T-cell (primary cell): ENCODE data around the gene STAT6. TPM values are rescaled to one million over a fixed set of nuclear protein-coding genes. Genes with fewer than 3 reads are reported as not detected.
A peak's percentile ranks its signal among the peaks of the same experiment; 100 is the strongest.

Experiments used
- ATAC-seq, 4 experiments: fragments of 200-7000 bp in 3 of 4; fragments of 150-1000 bp in 1 of 4; cut with Tn5 transposase; replicated peaks in 1 of 4; 1 replicate in 3 of 4; 2 replicates in 1 of 4; pipeline ENCODE4 v1.10.0; 2021; ENCODE audit warnings: moderate library complexity in 3 of 4, mild to moderate bottlenecking in 2 of 4, moderate number of reproducible peaks in 1 of 4
- CTCF ChIA-PET, 2 donors: fragments of 300-600 bp; sonication (Branson Sonifier 250); formaldehyde crosslinking; loops; one replicate each; lab custom pipeline; 2022; ENCODE audit warnings: antibody characterized with exemption in 2 of 2; lab: Charles Lee
- POLR2A ChIA-PET, 2 donors: fragments of 300-600 bp; sonication (Branson Sonifier 250); formaldehyde crosslinking; loops; one replicate each; lab custom pipeline; 2022; ENCODE audit warnings: antibody characterized with exemption in 2 of 2; lab: Charles Lee
- DNase-seq, 35 experiments: peaks; one replicate each; pipeline versions ENCODE4 v3.0.0 to v3.0.0-alpha.2; 2013 to 2023
- H3K27ac ChIP-seq: one replicate; pipeline ENCODE4 v1.5.1; 2013; ENCODE audit warnings: low read length
- H3K27me3 ChIP-seq, 2 experiments: replicated peaks in 1 of 2; 1 replicate in 1 of 2; 2 replicates in 1 of 2; pipeline versions ENCODE4 v1.6.1 to v1.7.0; 2013; ENCODE audit warnings: low read length in 1 of 2, mixed read lengths in 1 of 2; ENCODE audit not compliant: control insufficient read depth in 2 of 2, insufficient read depth in 2 of 2; ENCODE audit errors: extremely low read depth in 1 of 2
- H3K36me3 ChIP-seq, 2 donors: 1 replicate in 1 of 2; 2 replicates in 1 of 2; pipeline versions ENCODE4 v1.6.1 to v1.7.0; 2013; ENCODE audit warnings: low read length in 1 of 2; ENCODE audit not compliant: control insufficient read depth in 2 of 2, insufficient read depth in 1 of 2; ENCODE audit errors: extremely low read depth in 1 of 2
- H3K4me1 ChIP-seq, 2 experiments: 1 replicate in 1 of 2; 2 replicates in 1 of 2; pipeline versions ENCODE4 v1.6.1 to v1.7.0; 2013; ENCODE audit warnings: low read length in 2 of 2, mixed read lengths in 1 of 2; ENCODE audit not compliant: insufficient read depth in 2 of 2, control insufficient read depth in 1 of 2; ENCODE audit errors: extremely low read depth in 1 of 2
- H3K4me3 ChIP-seq, 2 donors: 1 replicate in 1 of 2; 2 replicates in 1 of 2; pipeline versions ENCODE4 v1.5.1 to v1.7.0; 2013; ENCODE audit warnings: mild to moderate bottlenecking in 2 of 2, low read length in 1 of 2, moderate library complexity in 1 of 2; ENCODE audit not compliant: control insufficient read depth in 1 of 2; ENCODE audit errors: extremely low read depth in 1 of 2
- H3K9me3 ChIP-seq: 2 replicates; pipeline ENCODE4 v1.7.0; 2013
- H3K27ac Mint-ChIP-seq, 2 donors: one replicate each; pipeline ENCODE4 v1.8.0; 2020 to 2021; ENCODE audit warnings: mild to moderate bottlenecking in 2 of 2, mixed read lengths in 2 of 2
- H3K27me3 Mint-ChIP-seq, 2 donors: one replicate each; pipeline ENCODE4 v1.8.0; 2021 to 2022; ENCODE audit warnings: mixed read lengths in 2 of 2
- H3K36me3 Mint-ChIP-seq: one replicate; pipeline ENCODE4 v1.8.0; 2021; ENCODE audit warnings: mixed read lengths
- H3K4me1 Mint-ChIP-seq, 3 donors: one replicate each; pipeline ENCODE4 v1.8.0; 2020 to 2022; ENCODE audit warnings: mixed read lengths in 3 of 3, mild to moderate bottlenecking in 1 of 3
- H3K4me3 Mint-ChIP-seq, 3 donors: one replicate each; pipeline ENCODE4 v1.8.0; 2020 to 2022; ENCODE audit warnings: mild to moderate bottlenecking in 3 of 3, mixed read lengths in 3 of 3, moderate library complexity in 3 of 3
- H3K9me3 Mint-ChIP-seq, 3 donors: one replicate each; pipeline ENCODE4 v1.8.0; 2020 to 2022; ENCODE audit warnings: mixed read lengths in 3 of 3
- WGBS: methylation state at CpG from one replicate; pipeline ENCODE4 v1.1.5; 2013; ENCODE audit warnings: missing lambda C conversion rate; ENCODE audit not compliant: insufficient coverage; 5-methylcytosine and 5-hydroxymethylcytosine counted together
- total RNA-seq, 35 experiments: library from RNA in 6 of 35; stranded (reverse) in 6 of 35; fragments of 120-200 nt in 1 of 35; gene quantifications; one replicate each; pipeline versions ENCODE4 v1.2.1 to v1.2.4 and lab custom pipeline; 2013 to 2026

Gene STAT6
- total RNA-seq, 5 donors from 2014 or later (not counting 1 experiment from before 2014, with no cell fraction given) = 227 to 348 (median 341) TPM

GRCh38 chr12:57133013-57133569, 21.9 kb upstream of the STAT6 start:
- Mint-ChIP-seq H3K4me3 (no peak overlapping the region), H3K36me3 (no peaks in the 10 kb centered on the region), H3K4me1 (peaks cover 0 to 5% (median 4%) of the 10 kb centered on the region in 3 donors), H3K27me3 (no peaks in the 10 kb centered on the region), H3K27ac (no peak overlapping the region), H3K9me3 (no peaks in the 10 kb centered on the region)
- Histone ChIP-seq H3K9me3 (no peaks in the 10 kb centered on the region), H3K36me3 (no peaks in the 10 kb centered on the region), H3K4me1 (peaks cover 3 to 11% of the 10 kb centered on the region in 2 experiments), H3K27ac (no peak overlapping the region), H3K27me3 (peaks cover 0 to 10% of the 10 kb centered on the region in 2 experiments), H3K4me3 (no peak overlapping the region)
- ChIA-PET CTCF (interaction anchor here in 1 of 2 donors (0.6 kb wide), 1 partner anchor 8 kb away, joined by 4 read pairs; no protein-coding TSS in a partner anchor), POLR2A (no interaction called here)
- WGBS = 67% methylated on average over 2 of the region's 4 CpGs
- DNase-seq = no peak
- ATAC-seq = no peak

GRCh38 chr12:57131896-57132744, 21.0 kb upstream of the STAT6 start:
- Histone ChIP-seq H3K36me3 (no peaks in the 10 kb centered on the region), H3K27ac (no peak overlapping the region), H3K27me3 (peaks cover 0 to 18% of the 10 kb centered on the region in 2 experiments), H3K9me3 (no peaks in the 10 kb centered on the region), H3K4me1 (peaks cover 3 to 20% of the 10 kb centered on the region in 2 experiments), H3K4me3 (no peak overlapping the region)
- no peaks in the 10 kb centered on the region for H3K36me3 Mint-ChIP-seq
- WGBS = 73% methylated on average over 5 of the region's 9 CpGs
- ChIA-PET CTCF (interaction anchor here in 1 of 2 donors (0.6 kb wide), 2 partner anchors 65 to 746 kb away, joined by 3 read pairs; no protein-coding TSS in a partner anchor), POLR2A (no interaction called here)
- no peak overlapping the region for H3K4me3 Mint-ChIP-seq
- DNase-seq (no peak), ATAC-seq (no peak)
- H3K27me3 Mint-ChIP-seq = no peaks in the 10 kb centered on the region
- no peaks in the 10 kb centered on the region for H3K9me3 Mint-ChIP-seq
- H3K27ac Mint-ChIP-seq = peak overlapping the region in 1 of 2 donors; percentile 62
- peaks cover 0 to 7% (median 7%) of the 10 kb centered on the region in 3 donors for H3K4me1 Mint-ChIP-seq

- Histone ChIP-seq H3K27me3 (peaks cover 0 to 23% of the 10 kb centered on the region in 2 experiments), H3K9me3 (no peaks in the 10 kb centered on the region), H3K4me1 (peaks cover 3 to 23% of the 10 kb centered on the region in 2 experiments), H3K4me3 (no peak overlapping the region), H3K36me3 (no peaks in the 10 kb centered on the region), H3K27ac (no peak overlapping the region)
- no peaks in the 10 kb centered on the region for H3K36me3 Mint-ChIP-seq
- ATAC-seq (no peak), DNase-seq (peak in 1 of 35 experiments; percentile 16)
- ChIA-PET CTCF (interaction anchor here in 1 of 2 donors (0.6 kb wide), 1 partner anchor 127 kb away, joined by 3 read pairs; no protein-coding TSS in a partner anchor), POLR2A (no interaction called here)
- peaks cover 0 to 12% (median 11%) of the 10 kb centered on the region in 3 donors for H3K4me1 Mint-ChIP-seq
- WGBS = no CpG with 5 or more reads among the region's 2 CpGs
- H3K4me3 Mint-ChIP-seq = no peak overlapping the region
- H3K27ac Mint-ChIP-seq = peak overlapping the region; percentile 10 to 62
- no peaks in the 10 kb centered on the region for H3K27me3 Mint-ChIP-seq
- H3K9me3 Mint-ChIP-seq = no peaks in the 10 kb centered on the region
Measured at GRCh38 chr12:57130941-57131340, 19.8 kb upstream of the STAT6 start.

- Histone ChIP-seq H3K27ac (no peak overlapping the region), H3K36me3 (no peaks in the 10 kb centered on the region), H3K27me3 (peaks cover 2 to 23% of the 10 kb centered on the region in 2 experiments), H3K4me3 (no peak overlapping the region), H3K4me1 (peaks cover 3 to 23% of the 10 kb centered on the region in 2 experiments), H3K9me3 (no peaks in the 10 kb centered on the region)
- H3K9me3 Mint-ChIP-seq = no peaks in the 10 kb centered on the region
- ChIA-PET POLR2A (no interaction called here), CTCF (interaction anchor here in 1 of 2 donors (0.6 kb wide), 1 partner anchor 119 kb away, joined by 3 read pairs; no protein-coding TSS in a partner anchor)
- peak overlapping the region; percentile 61 to 88 (median 70) for H3K4me3 Mint-ChIP-seq
- no peaks in the 10 kb centered on the region for H3K27me3 Mint-ChIP-seq
- no peak for DNase-seq
- H3K27ac Mint-ChIP-seq = peak overlapping the region in 1 of 2 donors; percentile 17
- H3K4me1 Mint-ChIP-seq = peaks cover 0 to 12% (median 11%) of the 10 kb centered on the region in 3 donors
- H3K36me3 Mint-ChIP-seq = no peaks in the 10 kb centered on the region
- no peak for ATAC-seq
Measured at GRCh38 chr12:57129889-57130288, 18.7 kb upstream of the STAT6 start.

- 65% methylated on average over 4 of the region's 12 CpGs for WGBS
- no peak overlapping the region for H3K27ac Mint-ChIP-seq
- H3K4me3 Mint-ChIP-seq = peak overlapping the region; percentile 61 to 88 (median 70)
Measured at GRCh38 chr12:57129321-57129842, 18.2 kb upstream of the STAT6 start.

More at GRCh38 chr12:57129321-57129842, 18.2 kb upstream of the STAT6 start:
- POLR2A ChIA-PET = interaction anchor here in 1 of 2 donors (0.6 kb wide), 1 partner anchor 18 kb away, joined by 3 read pairs; no protein-coding TSS in a partner anchor
- peaks cover 3 to 23% of the 10 kb centered on the region in 2 experiments for H3K4me1 ChIP-seq
- no peaks in the 10 kb centered on the region for H3K9me3 ChIP-seq
- H3K27me3 Mint-ChIP-seq = peaks cover 0 to 2% of the 10 kb centered on the region in 2 donors
- DNase-seq (no peak), ATAC-seq (no peak)
- H3K36me3 Mint-ChIP-seq = no peaks in the 10 kb centered on the region
- peaks cover 2 to 23% of the 10 kb centered on the region in 2 experiments for H3K27me3 ChIP-seq
- H3K9me3 Mint-ChIP-seq = no peaks in the 10 kb centered on the region
- peaks cover 3 to 14% (median 12%) of the 10 kb centered on the region in 3 donors for H3K4me1 Mint-ChIP-seq
- no peak overlapping the region for H3K27ac ChIP-seq
- CTCF ChIA-PET = interaction anchor here (0.6 to 1.9 kb wide), 2 partner anchors 60 to 118 kb away, joined by 3 to 5 read pairs; no protein-coding TSS in a partner anchor
- H3K4me3 ChIP-seq = no peak overlapping the region
- no peaks in the 10 kb centered on the region for H3K36me3 ChIP-seq
